ENCODE results near the gene SEMA5A.

The SEMA5A gene

GRCh38 chr5:9033524-9033923, 512.4 kb downstream of the SEMA5A start:
- TF ChIP-seq, protein P1, sequence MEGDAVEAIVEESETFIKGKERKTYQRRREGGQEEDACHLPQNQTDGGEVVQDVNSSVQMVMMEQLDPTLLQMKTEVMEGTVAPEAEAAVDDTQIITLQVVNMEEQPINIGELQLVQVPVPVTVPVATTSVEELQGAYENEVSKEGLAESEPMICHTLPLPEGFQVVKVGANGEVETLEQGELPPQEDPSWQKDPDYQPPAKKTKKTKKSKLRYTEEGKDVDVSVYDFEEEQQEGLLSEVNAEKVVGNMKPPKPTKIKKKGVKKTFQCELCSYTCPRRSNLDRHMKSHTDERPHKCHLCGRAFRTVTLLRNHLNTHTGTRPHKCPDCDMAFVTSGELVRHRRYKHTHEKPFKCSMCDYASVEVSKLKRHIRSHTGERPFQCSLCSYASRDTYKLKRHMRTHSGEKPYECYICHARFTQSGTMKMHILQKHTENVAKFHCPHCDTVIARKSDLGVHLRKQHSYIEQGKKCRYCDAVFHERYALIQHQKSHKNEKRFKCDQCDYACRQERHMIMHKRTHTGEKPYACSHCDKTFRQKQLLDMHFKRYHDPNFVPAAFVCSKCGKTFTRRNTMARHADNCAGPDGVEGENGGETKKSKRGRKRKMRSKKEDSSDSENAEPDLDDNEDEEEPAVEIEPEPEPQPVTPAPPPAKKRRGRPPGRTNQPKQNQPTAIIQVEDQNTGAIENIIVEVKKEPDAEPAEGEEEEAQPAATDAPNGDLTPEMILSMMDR (conservative IDR thresholded peaks at IDR 0.05; ENCODE audit: low read depth, low read length): no peak
- no peak for DNase-seq (ENCODE audit: low read depth)
- no peak overlapping the region for H3K4me3 ChIP-seq (ENCODE audit: low read depth, low read length)

GRCh38 chr5:9025942-9026341, 519.9 kb downstream of the SEMA5A start:
- no peak overlapping the region for H3K4me3 ChIP-seq (ENCODE audit: low read depth, low read length)
- DNase-seq (ENCODE audit: low read depth): no peak
- TF ChIP-seq, protein P1 (conservative IDR thresholded peaks at IDR 0.05; ENCODE audit: low read depth, low read length): no peak

- no peak overlapping the region for H3K4me3 ChIP-seq (ENCODE audit: low read depth, low read length)
- TF ChIP-seq, protein P1 (conservative IDR thresholded peaks at IDR 0.05; ENCODE audit: low read depth, low read length): no peak
- DNase-seq (ENCODE audit: low read depth): no peak
Measured at GRCh38 chr5:9020996-9021395, 524.9 kb downstream of the SEMA5A start.

DNA sequence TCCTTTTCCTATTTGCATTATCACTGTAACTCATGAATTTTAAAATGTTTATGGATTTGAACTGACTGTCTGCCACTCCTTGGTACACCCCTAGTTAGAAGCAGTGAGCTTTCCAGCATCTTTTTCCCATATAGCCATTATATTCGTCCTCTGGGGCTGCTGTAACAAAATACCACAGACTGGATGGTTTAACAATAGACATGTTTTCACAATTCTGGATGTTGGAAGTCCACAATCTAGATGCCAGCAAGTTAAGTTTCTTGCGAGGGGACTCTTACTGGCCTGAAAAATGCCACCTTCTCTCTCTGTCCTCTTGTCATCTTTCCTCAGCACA, 530.0 kb downstream of the SEMA5A start:
- DNase-seq (ENCODE audit: low read depth): no peak
- TF ChIP-seq, protein P1 (conservative IDR thresholded peaks at IDR 0.05; ENCODE audit: low read depth, low read length): no peak
- H3K4me3 ChIP-seq (ENCODE audit: low read depth, low read length): no peak overlapping the region

DNA sequence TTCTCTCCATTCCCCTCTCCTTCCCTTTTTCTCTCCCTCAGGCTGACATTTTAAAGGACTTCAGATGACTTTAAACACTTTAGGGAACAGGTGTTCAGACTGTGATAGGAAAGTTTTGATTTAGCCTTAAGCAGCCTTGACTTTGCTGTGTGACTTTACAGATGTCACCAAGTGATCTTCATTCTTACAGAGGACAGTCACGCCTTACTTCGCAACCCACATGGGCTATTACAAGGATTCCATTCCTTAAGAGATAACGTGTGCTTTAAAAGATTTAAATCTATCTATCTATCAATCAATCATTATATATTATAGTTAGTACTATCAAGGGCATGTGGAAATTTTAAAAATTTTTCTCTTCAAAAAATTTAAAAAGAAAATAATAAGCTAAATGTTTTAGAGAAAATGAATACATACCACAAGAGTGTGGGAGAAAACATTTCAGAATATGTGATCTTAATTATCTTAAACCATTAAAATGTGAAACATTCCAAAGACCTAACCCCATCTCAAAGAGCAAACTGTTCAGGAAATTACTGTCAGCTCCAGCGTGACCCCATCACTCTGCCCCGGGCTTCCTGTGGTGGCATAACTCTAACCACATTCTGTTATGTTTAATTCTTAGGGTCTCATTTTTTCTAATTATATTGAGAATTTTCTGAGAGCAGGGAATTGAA, 530.5 kb downstream of the SEMA5A start:
- peak; percentile 88 for DNase-seq (ENCODE audit: low read depth)
- no peak overlapping the region for H3K4me3 ChIP-seq (ENCODE audit: low read depth, low read length)
- TF ChIP-seq, protein P1 (conservative IDR thresholded peaks at IDR 0.05; ENCODE audit: low read depth, low read length): no peak

DNA sequence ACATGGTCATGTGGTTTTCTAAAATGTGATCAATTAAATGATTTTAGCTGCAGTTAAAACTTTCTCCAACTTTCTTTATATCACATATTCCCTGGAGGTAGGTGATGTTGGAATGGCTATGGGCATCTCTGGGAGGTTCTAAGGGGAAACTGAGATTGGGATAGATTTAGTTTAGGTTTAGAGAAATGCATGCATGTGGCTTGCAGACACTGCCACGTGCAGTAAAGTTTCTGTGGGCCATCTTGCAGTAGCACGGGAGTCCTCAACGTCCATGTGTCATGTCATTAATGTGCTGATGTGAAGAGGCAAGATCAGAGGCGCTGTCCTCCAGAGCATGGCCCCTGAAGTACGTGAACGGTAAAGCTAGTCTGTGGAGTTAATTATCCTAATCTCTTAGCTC, 532.7 kb downstream of the SEMA5A start:
- H3K4me3 ChIP-seq (ENCODE audit: low read depth, low read length): no peak overlapping the region
- no peak for DNase-seq (ENCODE audit: low read depth)
- TF ChIP-seq, protein P1 (conservative IDR thresholded peaks at IDR 0.05; ENCODE audit: low read depth, low read length): no peak

GRCh38 chr5:9009931-9010651, 535.8 kb downstream of the SEMA5A start:
- TF ChIP-seq, protein P1 (conservative IDR thresholded peaks at IDR 0.05; ENCODE audit: low read depth, low read length): no peak
- peak; percentile 64 for DNase-seq (ENCODE audit: low read depth)
- H3K4me3 ChIP-seq (ENCODE audit: low read depth, low read length): no peak overlapping the region

Data from choroid plexus epithelial cell (primary cell).